Smooth muscle cell (in vitro differentiated cells): ENCODE results near the gene VAC14. TPM values are rescaled to one million over a fixed set of nuclear protein-coding genes. Genes with fewer than 3 reads are reported as not detected.
A peak's percentile ranks its signal among the peaks of the same experiment; 100 is the strongest.

Experiments
- DNase-seq: peaks from one replicate; lab custom pipeline; 2025; ENCODE audit not compliant: unreplicated experiment; lab: John Stamatoyannopoulos, UW
- H2AFZ ChIP-seq: fragments of 200-600 bp; sonication (generic); 2 replicates; pipeline ENCODE4 v1.6.0; 2016; ENCODE audit warnings: antibody characterized with exemption, low read depth, mild to moderate bottlenecking
- H3F3A ChIP-seq: fragments of 200-600 bp; sonication (generic); 2 replicates; pipeline ENCODE4 v1.6.0; 2017; ENCODE audit warnings: antibody characterized with exemption, low read depth
- H3K27ac ChIP-seq: fragments of 200-600 bp; sonication (generic); 2 replicates; pipeline ENCODE4 v1.5.1; 2016; ENCODE audit warnings: low read depth, mild to moderate bottlenecking
- H3K27me3 ChIP-seq: fragments of 200-600 bp; sonication (generic); 2 replicates; pipeline ENCODE4 v1.6.1; 2016; ENCODE audit warnings: low read depth, mild to moderate bottlenecking
- H3K36me3 ChIP-seq: fragments of 200-600 bp; sonication (generic); 2 replicates; pipeline ENCODE4 v1.5.1; 2016; ENCODE audit warnings: low read depth
- H3K4me1 ChIP-seq: fragments of 200-600 bp; sonication (generic); 2 replicates; pipeline ENCODE4 v1.5.1; 2016; ENCODE audit warnings: low read depth
- H3K4me2 ChIP-seq: fragments of 200-600 bp; sonication (generic); 2 replicates; pipeline ENCODE4 v1.6.0; 2016; ENCODE audit warnings: mild to moderate bottlenecking
- H3K4me3 ChIP-seq: fragments of 200-600 bp; sonication (generic); 2 replicates; pipeline ENCODE4 v1.5.1; 2016; ENCODE audit warnings: mild to moderate bottlenecking
- H3K79me2 ChIP-seq: fragments of 200-600 bp; sonication (generic); 2 replicates; pipeline ENCODE4 v1.6.0; 2016; ENCODE audit warnings: low read depth, mild to moderate bottlenecking
- H3K9ac ChIP-seq: fragments of 200-600 bp; sonication (generic); 2 replicates; pipeline ENCODE4 v1.6.0; 2016; ENCODE audit warnings: low read depth
- H3K9me3 ChIP-seq: fragments of 200-600 bp; sonication (generic); replicated peaks from 2 replicates; pipeline ENCODE4 v1.5.1; 2016; ENCODE audit warnings: low read depth
- H4K20me1 ChIP-seq: fragments of 200-600 bp; sonication (generic); 2 replicates; pipeline ENCODE4 v1.6.0; 2016; ENCODE audit warnings: low read depth
- WGBS: methylation state at CpG from one replicate; pipeline ENCODE4 v1.1.7; 2016; ENCODE audit warnings: low lambda C conversion rate; 5-methylcytosine and 5-hydroxymethylcytosine counted together
- polyA plus RNA-seq: library from polyadenylated mRNA; unstranded; fragments of >200 nt; fragmentation: Nextera tagmentation; extraction: Ambion mirVana; gene quantifications from 2 replicates; pipeline ENCODE4 v1.2.1, GENCODE V29; 2016
- total RNA-seq: library from RNA; depleted of rRNA; stranded (reverse); fragments of >200 nt; gene quantifications from 2 replicates; pipeline ENCODE4 v1.2.3, GENCODE V29; 2014
- TF ChIP-seq, protein P1 (sequence below): fragments of 200-600 bp; sonication (generic); IDR thresholded peaks from 2 replicates; pipeline ENCODE4 v1.5.1; 2017; ENCODE audit warnings: borderline replicate concordance, mild to moderate bottlenecking, antibody characterized with exemption; ENCODE audit not compliant: insufficient read depth, poor library complexity, severe bottlenecking

The VAC14 gene
- total and polyA plus RNA-seq, 2 experiments from 2014 or later = 27.9 to 52.3 TPM

DNA sequence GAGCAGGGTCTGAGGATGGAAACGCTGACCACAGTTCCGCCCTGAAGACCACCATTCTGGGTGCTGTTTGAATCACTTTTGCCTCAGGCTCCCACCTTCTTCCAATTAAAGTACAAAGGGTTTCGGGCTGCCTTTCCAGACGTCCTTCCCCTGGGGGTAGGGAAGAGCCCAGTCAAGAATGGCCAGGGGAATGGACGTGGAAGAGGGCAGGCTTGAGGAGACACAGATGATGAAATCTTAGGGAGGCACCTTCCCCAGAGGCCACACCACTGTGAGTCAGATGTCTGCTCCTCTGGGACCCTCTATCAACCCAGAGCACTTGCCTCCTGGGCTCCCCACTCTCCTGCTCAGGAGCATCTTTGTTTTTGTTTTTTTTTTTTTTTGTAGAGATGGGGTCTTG, 87.6 kb downstream of the VAC14 start:
- H3K9ac ChIP-seq = no peak overlapping the region
- TF ChIP-seq, protein P1, sequence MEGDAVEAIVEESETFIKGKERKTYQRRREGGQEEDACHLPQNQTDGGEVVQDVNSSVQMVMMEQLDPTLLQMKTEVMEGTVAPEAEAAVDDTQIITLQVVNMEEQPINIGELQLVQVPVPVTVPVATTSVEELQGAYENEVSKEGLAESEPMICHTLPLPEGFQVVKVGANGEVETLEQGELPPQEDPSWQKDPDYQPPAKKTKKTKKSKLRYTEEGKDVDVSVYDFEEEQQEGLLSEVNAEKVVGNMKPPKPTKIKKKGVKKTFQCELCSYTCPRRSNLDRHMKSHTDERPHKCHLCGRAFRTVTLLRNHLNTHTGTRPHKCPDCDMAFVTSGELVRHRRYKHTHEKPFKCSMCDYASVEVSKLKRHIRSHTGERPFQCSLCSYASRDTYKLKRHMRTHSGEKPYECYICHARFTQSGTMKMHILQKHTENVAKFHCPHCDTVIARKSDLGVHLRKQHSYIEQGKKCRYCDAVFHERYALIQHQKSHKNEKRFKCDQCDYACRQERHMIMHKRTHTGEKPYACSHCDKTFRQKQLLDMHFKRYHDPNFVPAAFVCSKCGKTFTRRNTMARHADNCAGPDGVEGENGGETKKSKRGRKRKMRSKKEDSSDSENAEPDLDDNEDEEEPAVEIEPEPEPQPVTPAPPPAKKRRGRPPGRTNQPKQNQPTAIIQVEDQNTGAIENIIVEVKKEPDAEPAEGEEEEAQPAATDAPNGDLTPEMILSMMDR = no peak
- H3K4me1 ChIP-seq = peaks cover 25% of the 10 kb centered on the region
- no peaks in the 10 kb centered on the region for H3K79me2 ChIP-seq
- no peak overlapping the region for H2AFZ ChIP-seq
- DNase-seq = no peak
- WGBS = 42% methylated on average over 5 of the region's 5 CpGs
- H3K36me3 ChIP-seq = no peaks in the 10 kb centered on the region
- H3K4me3 ChIP-seq = no peak overlapping the region
- H3K27me3 ChIP-seq = no peaks in the 10 kb centered on the region
- H3K27ac ChIP-seq = peak overlapping the region; percentile 43
- no peaks in the 10 kb centered on the region for H3K9me3 ChIP-seq
- H3K4me2 ChIP-seq = peak overlapping the region; percentile 64
- no peaks in the 10 kb centered on the region for H3F3A ChIP-seq
- no peaks in the 10 kb centered on the region for H4K20me1 ChIP-seq

DNA sequence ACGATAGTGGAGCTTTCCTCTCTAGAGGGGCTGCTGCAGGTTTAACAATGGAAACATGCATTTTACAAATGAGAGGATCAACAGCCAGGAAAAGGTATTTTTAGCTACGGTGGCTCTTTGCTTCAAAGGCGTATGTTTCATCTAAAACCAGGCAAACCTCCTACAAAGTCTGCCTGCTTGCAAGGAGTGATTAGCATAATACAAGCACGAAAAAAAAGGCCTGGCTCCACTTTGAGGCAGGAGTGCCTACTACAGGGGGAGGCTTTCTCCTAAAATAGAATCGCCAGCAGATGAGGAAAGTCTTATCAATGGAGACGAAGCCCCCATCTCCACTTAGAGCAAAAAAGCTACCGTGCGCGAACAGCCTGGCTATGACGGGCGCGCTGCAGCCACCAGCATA, 88.0 kb downstream of the VAC14 start:
- no peak overlapping the region for H3K27ac ChIP-seq
- H3K27me3 ChIP-seq = no peaks in the 10 kb centered on the region
- no peak overlapping the region for H3K4me3 ChIP-seq
- no peaks in the 10 kb centered on the region for H3K79me2 ChIP-seq
- no peak overlapping the region for H3K9ac ChIP-seq
- no peaks in the 10 kb centered on the region for H4K20me1 ChIP-seq
- peak overlapping the region; percentile 64 for H3K4me2 ChIP-seq
- H3F3A ChIP-seq = no peaks in the 10 kb centered on the region
- TF ChIP-seq, protein P1 = no peak
- H2AFZ ChIP-seq = no peak overlapping the region
- peaks cover 25% of the 10 kb centered on the region for H3K4me1 ChIP-seq
- no peaks in the 10 kb centered on the region for H3K36me3 ChIP-seq
- 60% methylated on average over 12 of the region's 12 CpGs for WGBS
- no peak for DNase-seq
- no peaks in the 10 kb centered on the region for H3K9me3 ChIP-seq

GRCh38 chr16:70712359-70712758, 88.6 kb downstream of the VAC14 start:
- 92% methylated on average over 11 of the region's 11 CpGs for WGBS
- Histone ChIP-seq H3K79me2 (no peaks in the 10 kb centered on the region), H4K20me1 (no peaks in the 10 kb centered on the region), H3K36me3 (no peaks in the 10 kb centered on the region), H3K4me1 (peaks cover 25% of the 10 kb centered on the region), H3K27me3 (no peaks in the 10 kb centered on the region), H3K9ac (no peak overlapping the region), H3K9me3 (no peaks in the 10 kb centered on the region), H3K4me3 (no peak overlapping the region), H3K4me2 (peak overlapping the region; percentile 36), H3K27ac (no peak overlapping the region), H2AFZ (no peak overlapping the region), H3F3A (no peaks in the 10 kb centered on the region)
- TF ChIP-seq, protein P1 = no peak
- DNase-seq = no peak

- no peaks in the 10 kb centered on the region for H3K27me3 ChIP-seq
- no peak overlapping the region for H3K4me3 ChIP-seq
- DNase-seq = no peak
- no peaks in the 10 kb centered on the region for H3F3A ChIP-seq
- no peak overlapping the region for H3K27ac ChIP-seq
- H2AFZ ChIP-seq = no peak overlapping the region
- H3K9ac ChIP-seq = peak overlapping the region; percentile 1
- H4K20me1 ChIP-seq = no peaks in the 10 kb centered on the region
- 56% methylated on average over 14 of the region's 14 CpGs for WGBS
- no peaks in the 10 kb centered on the region for H3K79me2 ChIP-seq
- peak overlapping the region; percentile 15 for H3K4me2 ChIP-seq
- TF ChIP-seq, protein P1 = no peak
- H3K4me1 ChIP-seq = peaks cover 25% of the 10 kb centered on the region
- H3K9me3 ChIP-seq = no peaks in the 10 kb centered on the region
- no peaks in the 10 kb centered on the region for H3K36me3 ChIP-seq
These were observed 89.5 kb downstream of the VAC14 start for GRCh38 chr16:70711211-70712031.
